Mucosa of rectum (tissue), 2 donors: ENCODE results near the gene C1orf116.
A peak's percentile ranks its signal among the peaks of the same experiment; 100 is the strongest.
"Not testable (repeated sequence)": the region's sequence is repeated elsewhere in the genome, so short reads cannot be mapped to it uniquely, and the experiment has no call there.

Experiments
- H3K27ac ChIP-seq, 2 donors: one replicate each; pipeline ENCODE4 v1.7.0; 2013; ENCODE audit warnings: inconsistent platforms in 2 of 2, low read depth in 2 of 2, low read length in 2 of 2
- H3K27me3 ChIP-seq, 2 donors: one replicate each; pipeline ENCODE4 v1.7.0; 2013; ENCODE audit warnings: low read length in 2 of 2; ENCODE audit not compliant: control insufficient read depth in 2 of 2, insufficient read depth in 2 of 2
- H3K36me3 ChIP-seq, 2 donors: one replicate each; pipeline ENCODE4 v1.7.0; 2013; ENCODE audit warnings: low read length in 2 of 2; ENCODE audit not compliant: control insufficient read depth in 2 of 2, insufficient read depth in 2 of 2
- H3K4me1 ChIP-seq, 2 donors: one replicate each; pipeline ENCODE4 v1.7.0; 2013; ENCODE audit warnings: low read length in 2 of 2, mild to moderate bottlenecking in 1 of 2; ENCODE audit not compliant: control insufficient read depth in 2 of 2, insufficient read depth in 2 of 2
- H3K4me3 ChIP-seq, 2 donors: one replicate each; pipeline ENCODE4 v1.7.0; 2013; ENCODE audit warnings: low read length in 2 of 2
- H3K9ac ChIP-seq, 2 donors: one replicate each; pipeline ENCODE4 v1.7.0; 2013; ENCODE audit warnings: low read length in 2 of 2, low read depth in 1 of 2, mild to moderate bottlenecking in 1 of 2
- H3K9me3 ChIP-seq, 2 donors: one replicate each; pipeline ENCODE4 v1.7.0; 2013; ENCODE audit warnings: low read length in 2 of 2; ENCODE audit not compliant: control insufficient read depth in 2 of 2
- donor health status: healthy.
- donor health status: Normal muscosa, but diverticular disease.

Gene C1orf116

GRCh38 chr1:207050480-207051190 lies 18.1 kb upstream of the C1orf116 start:
- Histone ChIP-seq H3K4me3 (peak overlapping the region; percentile 97), H3K4me1 (peaks cover 32 to 42% of the 10 kb centered on the region in 2 donors), H3K27ac (peak overlapping the region; percentile 89 to 97), H3K36me3 (peaks cover 15 to 29% of the 10 kb centered on the region in 2 donors), H3K9ac (peak overlapping the region; percentile 94 to 96), H3K27me3 (no peaks in the 10 kb centered on the region), H3K9me3 (no peaks in the 10 kb centered on the region)

DNA sequence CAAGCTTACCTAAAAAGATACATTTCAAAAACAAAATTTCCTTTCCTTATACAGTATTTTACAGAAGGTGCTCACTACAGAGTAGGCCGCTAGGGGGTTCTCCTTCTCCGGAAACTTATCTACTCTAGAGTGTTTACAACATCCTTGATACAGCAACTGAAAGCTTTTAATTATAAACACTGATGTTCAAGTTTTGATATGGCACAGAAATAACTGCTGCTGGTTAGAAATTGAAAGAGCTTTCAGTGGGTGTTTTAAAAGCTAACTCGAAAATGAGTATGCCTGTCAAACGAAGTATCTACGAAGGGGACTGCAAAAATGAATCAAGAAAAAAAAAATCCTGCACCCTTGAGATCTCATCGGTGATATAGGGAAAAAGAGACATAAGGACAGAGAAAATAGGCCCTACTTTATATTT lies 17.4 kb upstream of the C1orf116 start:
- H3K9ac ChIP-seq = peak overlapping the region; percentile 94 to 96
- peaks cover 29 to 39% of the 10 kb centered on the region in 2 donors for H3K4me1 ChIP-seq
- H3K27ac ChIP-seq = peak overlapping the region; percentile 89 to 97
- peaks cover 15 to 29% of the 10 kb centered on the region in 2 donors for H3K36me3 ChIP-seq
- H3K27me3 ChIP-seq = no peaks in the 10 kb centered on the region
- no peaks in the 10 kb centered on the region for H3K9me3 ChIP-seq
- H3K4me3 ChIP-seq = peak overlapping the region; percentile 97

- H3K36me3 ChIP-seq = peaks cover 15 to 29% of the 10 kb centered on the region in 2 donors
- peak overlapping the region in 1 of 2 donors; percentile 89 for H3K27ac ChIP-seq
- no peaks in the 10 kb centered on the region for H3K9me3 ChIP-seq
- peak overlapping the region; percentile 97 for H3K4me3 ChIP-seq
- H3K27me3 ChIP-seq = no peaks in the 10 kb centered on the region
- H3K4me1 ChIP-seq = peaks cover 24 to 34% of the 10 kb centered on the region in 2 donors
- peak overlapping the region; percentile 94 to 96 for H3K9ac ChIP-seq
Observed at GRCh38 chr1:207049514-207049913, 17.0 kb upstream of the C1orf116 start.

DNA sequence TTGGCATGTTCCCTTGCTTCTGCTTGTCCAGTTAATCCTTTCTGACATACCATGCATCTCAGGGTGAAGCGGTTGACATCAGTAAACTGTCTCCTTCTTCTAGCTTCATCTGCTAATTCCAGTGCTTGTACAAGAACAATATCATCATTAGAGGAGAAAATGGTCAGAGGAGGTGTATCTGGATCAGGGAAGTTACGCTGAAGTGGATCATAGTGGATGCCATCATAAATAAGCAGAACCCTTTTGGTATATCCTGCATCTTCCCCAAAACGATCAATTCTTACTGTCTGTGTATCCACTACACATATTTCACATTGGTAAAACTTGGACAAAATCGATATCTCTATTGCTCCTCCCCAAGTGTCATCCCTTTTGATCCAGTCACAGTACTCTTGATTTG lies 16.5 kb upstream of the C1orf116 start:
- peaks cover 15 to 29% of the 10 kb centered on the region in 2 donors for H3K36me3 ChIP-seq
- no peak overlapping the region for H3K4me3 ChIP-seq
- no peaks in the 10 kb centered on the region for H3K9me3 ChIP-seq
- peaks cover 20 to 30% of the 10 kb centered on the region in 2 donors for H3K4me1 ChIP-seq
- no peaks in the 10 kb centered on the region for H3K27me3 ChIP-seq
- H3K27ac ChIP-seq = no peak overlapping the region
- no peak overlapping the region for H3K9ac ChIP-seq

DNA sequence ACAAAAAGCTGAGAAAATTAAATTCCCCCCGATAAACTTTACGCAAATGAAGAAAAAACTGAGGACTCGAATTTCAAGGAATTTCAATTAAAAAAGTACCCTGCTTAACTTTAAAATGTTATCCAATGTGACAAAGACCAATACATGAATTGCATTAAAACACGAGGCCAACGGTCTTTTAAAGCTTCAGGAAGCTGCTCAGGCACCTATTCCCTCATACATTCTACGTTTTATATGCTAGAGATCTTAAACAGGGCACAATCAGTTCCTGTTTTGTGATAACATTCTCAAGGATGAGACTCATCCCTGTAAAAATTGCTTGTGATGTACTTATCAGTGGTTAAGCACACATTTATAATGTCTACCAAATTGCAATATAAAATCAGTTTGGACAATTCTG lies 15.5 kb upstream of the C1orf116 start:
- Histone ChIP-seq H3K4me3 (no peak overlapping the region), H3K9ac (no peak overlapping the region), H3K4me1 (peaks cover 16 to 30% of the 10 kb centered on the region in 2 donors), H3K27ac (no peak overlapping the region), H3K27me3 (no peaks in the 10 kb centered on the region), H3K36me3 (peaks cover 15 to 29% of the 10 kb centered on the region in 2 donors), H3K9me3 (no peaks in the 10 kb centered on the region)

- Histone ChIP-seq H3K4me1 (peaks cover 16 to 29% of the 10 kb centered on the region in 2 donors), H3K9me3 (no peaks in the 10 kb centered on the region), H3K27me3 (no peaks in the 10 kb centered on the region), H3K36me3 (peaks cover 15 to 29% of the 10 kb centered on the region in 2 donors), H3K9ac (no peak overlapping the region), H3K4me3 (no peak overlapping the region), H3K27ac (no peak overlapping the region)
Observed at GRCh38 chr1:207047505-207047904, 14.9 kb upstream of the C1orf116 start.

- no peaks in the 10 kb centered on the region for H3K27me3 ChIP-seq
- H3K9me3 ChIP-seq = no peaks in the 10 kb centered on the region
- H3K4me3 ChIP-seq = no peak overlapping the region
- H3K4me1 ChIP-seq = peaks cover 5 to 13% of the 10 kb centered on the region in 2 donors
- peaks cover 15 to 29% of the 10 kb centered on the region in 2 donors for H3K36me3 ChIP-seq
- no peak overlapping the region for H3K9ac ChIP-seq
- H3K27ac ChIP-seq = no peak overlapping the region
Observed at GRCh38 chr1:207045453-207045852, 12.9 kb upstream of the C1orf116 start.

DNA sequence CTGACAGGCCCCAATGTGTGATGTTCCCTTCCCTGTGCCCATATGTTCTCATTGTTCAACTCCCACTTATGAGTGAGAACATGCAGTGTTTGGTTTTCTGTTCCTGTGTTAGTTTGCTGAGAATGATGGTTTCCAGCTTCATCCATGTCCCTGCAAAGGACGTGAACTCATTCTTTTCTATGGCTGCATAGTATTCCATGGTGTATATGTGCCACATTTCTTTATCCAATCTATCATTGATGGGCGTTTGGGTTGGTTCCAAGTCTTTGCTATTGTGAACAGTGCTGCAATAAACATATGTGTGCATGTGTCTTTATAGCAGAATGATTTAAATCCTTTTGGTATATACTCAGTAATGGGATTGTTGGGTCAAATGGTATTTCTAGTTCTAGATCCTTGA lies 8.8 kb upstream of the C1orf116 start:
- H3K27me3 ChIP-seq, H3K36me3 ChIP-seq, H3K27ac ChIP-seq, H3K4me1 ChIP-seq, H3K9me3 ChIP-seq, H3K9ac ChIP-seq, H3K4me3 ChIP-seq: not testable (repeated sequence)

- H3K4me3 ChIP-seq = no peak overlapping the region
- no peak overlapping the region for H3K27ac ChIP-seq
- no peak overlapping the region for H3K9ac ChIP-seq
- H3K9me3 ChIP-seq = no peaks in the 10 kb centered on the region
- no peaks in the 10 kb centered on the region for H3K27me3 ChIP-seq
- H3K4me1 ChIP-seq = no peaks in the 10 kb centered on the region
- no peaks in the 10 kb centered on the region for H3K36me3 ChIP-seq
Observed at GRCh38 chr1:207040181-207040533, 7.6 kb upstream of the C1orf116 start.

DNA sequence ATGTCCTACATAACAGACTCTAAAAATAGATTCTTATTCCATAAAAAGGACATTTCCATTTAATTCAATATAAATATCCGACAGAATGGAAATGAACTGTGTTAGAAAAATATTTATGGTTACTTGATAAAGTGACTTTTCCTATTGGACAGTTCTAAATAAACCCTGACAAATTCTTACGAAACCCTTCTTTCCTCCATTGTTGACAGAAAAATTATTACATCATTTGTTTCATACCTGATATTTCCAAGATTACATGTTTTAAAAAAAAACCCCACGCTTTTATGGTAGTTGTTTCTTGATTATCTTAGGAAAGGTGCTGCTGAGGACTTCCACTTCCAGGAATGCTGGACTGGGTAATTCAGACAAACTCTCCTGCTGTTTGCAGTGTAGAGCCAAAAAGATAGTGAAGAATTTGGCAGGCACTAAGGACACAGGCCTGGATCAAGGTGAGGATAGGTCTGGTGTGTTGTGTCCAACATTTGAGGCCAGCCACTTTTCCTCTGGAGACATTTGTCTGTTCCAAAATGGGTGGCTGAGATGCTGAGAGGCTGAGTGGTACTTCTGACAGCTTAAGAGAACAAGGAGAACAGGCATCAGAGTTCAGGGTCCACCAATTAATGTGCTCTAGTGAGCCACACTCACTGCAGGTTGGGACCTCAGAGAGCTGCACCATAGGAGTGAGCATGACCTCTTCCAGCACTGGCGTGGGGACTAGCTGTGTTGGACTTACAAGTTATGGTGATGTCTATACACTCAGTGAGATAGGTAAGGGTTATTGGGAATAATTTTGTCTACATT lies 7.0 kb upstream of the C1orf116 start:
- no peak overlapping the region for H3K27ac ChIP-seq

More for the DNA sequence above, 7.0 kb upstream of the C1orf116 start:
- no peaks in the 10 kb centered on the region for H3K27me3 ChIP-seq
- H3K36me3 ChIP-seq = no peaks in the 10 kb centered on the region
- peaks cover 0 to 4% of the 10 kb centered on the region in 2 donors for H3K4me1 ChIP-seq
- no peak overlapping the region for H3K9ac ChIP-seq
- no peak overlapping the region for H3K4me3 ChIP-seq
- H3K9me3 ChIP-seq = no peaks in the 10 kb centered on the region
